C4-2B (cell line): ENCODE data around the gene TSEN15.

Experiments
- H3K27ac ChIP-seq: fragments of 450-650 bp; 2 replicates; pipeline ENCODE4 v1.5.1; 2017
- ZFX ChIP-seq: fragments of 450-650 bp; IDR thresholded peaks from 2 replicates; pipeline ENCODE4 v1.6.1; 2017
- TF ChIP-seq, protein P1 (sequence below): fragments of 450-650 bp; conservative IDR thresholded peaks from 2 replicates; pipeline ENCODE4 v1.5.1; 2017; ENCODE audit warnings: mild to moderate bottlenecking

The TSEN15 gene

DNA sequence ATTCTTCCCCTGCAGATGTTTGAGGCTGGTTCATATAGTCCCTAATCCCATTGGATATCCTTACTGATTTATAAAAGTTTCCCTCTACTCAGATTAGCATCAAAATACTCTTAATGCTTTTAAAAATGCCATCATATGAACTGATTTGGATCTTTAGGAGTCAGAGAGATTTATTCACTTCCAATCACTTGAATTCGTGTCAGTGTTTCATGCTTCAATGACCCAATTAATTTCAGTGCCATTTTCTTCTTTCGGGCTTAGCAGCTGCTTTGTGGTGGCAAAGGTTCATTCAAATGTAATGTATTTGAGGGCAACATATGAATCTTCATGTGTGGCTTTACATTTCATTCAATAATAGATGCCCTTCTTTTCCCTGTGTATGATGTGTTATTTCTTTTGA is 2.2 kb upstream of the TSEN15 start:
- H3K27ac ChIP-seq, result no peak overlapping the region

DNA sequence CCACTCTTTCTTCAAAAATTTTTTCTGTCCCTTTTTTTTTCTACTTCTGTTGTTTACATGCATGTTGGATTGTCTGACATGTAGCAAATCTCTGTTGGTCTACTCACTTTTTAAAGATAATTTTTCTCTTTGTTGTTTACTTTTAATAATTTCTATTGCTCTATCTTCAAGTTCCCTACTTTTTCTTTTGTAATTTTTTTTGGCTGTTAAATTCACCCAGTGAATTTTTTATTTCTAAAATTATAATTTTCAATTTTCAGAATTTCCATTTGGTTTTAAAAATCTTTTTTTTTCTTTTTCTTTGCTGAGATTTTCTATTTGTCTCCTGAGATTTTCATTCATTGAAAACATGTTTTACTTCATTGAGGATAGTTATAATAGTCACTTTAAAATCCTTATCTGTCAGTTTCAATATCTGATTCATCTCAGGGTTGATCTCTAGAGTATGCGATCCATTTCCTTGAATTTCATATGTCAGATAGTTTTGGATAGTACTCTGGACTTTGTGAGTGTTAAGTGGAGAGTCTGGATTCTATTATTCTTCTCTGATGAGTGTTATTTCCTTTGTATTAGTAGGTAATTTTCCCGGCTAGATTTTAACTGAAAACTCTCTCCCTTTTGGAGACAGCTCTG is 1.6 kb upstream of the TSEN15 start:
- TF ChIP-seq ZFX, result no peak
- TF ChIP-seq, protein P1, sequence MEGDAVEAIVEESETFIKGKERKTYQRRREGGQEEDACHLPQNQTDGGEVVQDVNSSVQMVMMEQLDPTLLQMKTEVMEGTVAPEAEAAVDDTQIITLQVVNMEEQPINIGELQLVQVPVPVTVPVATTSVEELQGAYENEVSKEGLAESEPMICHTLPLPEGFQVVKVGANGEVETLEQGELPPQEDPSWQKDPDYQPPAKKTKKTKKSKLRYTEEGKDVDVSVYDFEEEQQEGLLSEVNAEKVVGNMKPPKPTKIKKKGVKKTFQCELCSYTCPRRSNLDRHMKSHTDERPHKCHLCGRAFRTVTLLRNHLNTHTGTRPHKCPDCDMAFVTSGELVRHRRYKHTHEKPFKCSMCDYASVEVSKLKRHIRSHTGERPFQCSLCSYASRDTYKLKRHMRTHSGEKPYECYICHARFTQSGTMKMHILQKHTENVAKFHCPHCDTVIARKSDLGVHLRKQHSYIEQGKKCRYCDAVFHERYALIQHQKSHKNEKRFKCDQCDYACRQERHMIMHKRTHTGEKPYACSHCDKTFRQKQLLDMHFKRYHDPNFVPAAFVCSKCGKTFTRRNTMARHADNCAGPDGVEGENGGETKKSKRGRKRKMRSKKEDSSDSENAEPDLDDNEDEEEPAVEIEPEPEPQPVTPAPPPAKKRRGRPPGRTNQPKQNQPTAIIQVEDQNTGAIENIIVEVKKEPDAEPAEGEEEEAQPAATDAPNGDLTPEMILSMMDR, result no peak
- H3K27ac ChIP-seq, result no peak overlapping the region

More for the DNA sequence above, 2.2 kb upstream of the TSEN15 start:
- TF ChIP-seq, protein P1, result no peak
- no peak for TF ChIP-seq ZFX

DNA sequence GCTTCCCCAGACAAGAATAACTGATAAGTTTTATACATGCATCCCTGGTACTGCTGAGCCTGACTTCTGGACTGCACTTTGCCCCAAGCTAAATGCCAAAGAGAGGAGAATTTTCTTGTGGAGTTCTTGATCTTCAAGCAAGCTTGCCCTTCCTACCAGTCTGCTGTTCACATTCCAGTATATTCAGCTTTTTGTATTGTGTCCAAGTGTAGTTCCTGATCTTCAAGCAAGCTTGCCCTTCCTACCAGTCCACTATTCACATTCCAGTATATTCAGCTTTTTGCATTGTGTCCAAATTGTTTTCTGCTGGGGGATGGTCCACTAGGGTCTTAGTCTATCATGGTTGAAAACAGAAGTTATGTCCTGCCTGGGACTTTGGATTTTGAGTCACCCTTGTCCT is 894 bp upstream of the TSEN15 start:
- no peak for TF ChIP-seq ZFX
- TF ChIP-seq, protein P1, result no peak
- H3K27ac ChIP-seq, result peak overlapping the region; percentile 88; the same call in 1 of the 2 replicates

DNA sequence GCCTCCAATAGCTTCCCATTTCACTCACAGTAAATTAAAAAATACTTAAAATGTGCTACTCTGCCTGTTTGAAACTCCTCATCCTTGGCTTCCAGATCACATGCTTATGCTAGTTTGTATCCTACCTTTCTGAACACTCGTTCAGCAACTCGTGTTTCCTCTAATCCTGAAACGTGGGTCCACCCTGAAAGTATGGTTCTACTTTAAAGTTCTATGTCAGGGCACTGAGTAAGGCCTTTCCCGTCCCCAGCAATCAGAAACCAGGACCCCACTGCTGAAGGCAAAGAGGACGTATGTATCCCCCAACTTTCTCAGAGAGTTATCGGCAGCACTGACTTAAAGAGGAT is 419 bp upstream of the TSEN15 start:
- peak overlapping the region; percentile 88 for H3K27ac ChIP-seq
- TF ChIP-seq ZFX, result no peak
- TF ChIP-seq, protein P1, result no peak

DNA sequence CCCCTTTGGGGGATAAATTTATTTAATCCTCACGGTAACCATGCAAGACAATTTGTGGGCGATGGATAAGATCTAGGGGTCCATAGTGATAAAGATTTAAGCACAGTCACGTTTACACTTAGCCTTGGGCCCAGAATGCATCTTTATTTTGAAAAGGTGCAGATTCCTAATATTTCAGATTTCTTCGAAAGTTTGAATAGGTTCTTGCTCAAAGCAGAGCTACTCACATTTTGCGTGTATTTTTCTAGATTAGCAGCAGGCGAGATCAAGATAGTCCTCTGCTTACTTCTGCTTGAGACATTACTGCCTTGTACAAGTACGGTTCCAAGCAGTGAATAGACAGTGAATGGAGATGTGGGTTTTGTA is 647 bp downstream of the TSEN15 start:
- H3K27ac ChIP-seq, result peak overlapping the region; percentile 88

DNA sequence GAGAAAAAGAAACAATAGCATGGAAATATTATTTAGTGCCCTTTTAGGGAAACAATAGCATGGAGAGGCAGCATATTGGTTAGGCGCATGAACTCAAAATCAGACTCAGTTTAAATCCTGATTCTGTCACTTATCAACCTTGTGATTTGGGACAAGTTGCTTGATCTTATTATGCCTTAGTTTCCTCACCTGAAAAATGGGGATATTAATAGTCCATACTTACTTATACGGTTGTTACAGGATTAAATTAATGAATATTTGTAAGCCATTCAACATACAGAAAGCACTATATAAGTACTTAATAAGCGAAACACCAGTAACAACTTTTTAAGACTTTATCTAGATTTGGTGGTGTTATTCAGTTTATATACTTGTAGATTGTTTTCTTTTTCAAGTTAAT is 1.2 kb downstream of the TSEN15 start:
- no peak overlapping the region for H3K27ac ChIP-seq
- TF ChIP-seq, protein P1, result no peak
- no peak for TF ChIP-seq ZFX

More for the DNA sequence above, 647 bp downstream of the TSEN15 start:
- no peak for TF ChIP-seq ZFX
- TF ChIP-seq, protein P1, result no peak

DNA sequence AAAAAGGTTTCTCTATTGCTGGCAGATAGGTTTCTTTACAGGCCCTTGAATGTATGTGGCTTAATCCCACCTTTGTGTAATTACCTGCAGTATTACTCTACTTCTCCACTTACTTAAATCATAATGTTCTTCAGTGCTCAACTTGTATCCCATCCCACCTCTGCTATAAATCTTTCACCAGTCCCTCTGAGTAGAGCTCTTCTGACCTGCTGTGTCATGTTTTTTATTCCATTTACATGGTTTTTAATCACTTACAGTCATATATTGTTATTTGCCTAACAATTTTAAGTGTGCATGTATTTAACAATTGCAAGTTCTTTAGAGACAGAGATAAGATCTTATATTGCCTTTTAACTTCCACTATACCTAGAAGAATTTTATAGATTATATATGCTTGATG is 2.4 kb downstream of the TSEN15 start:
- TF ChIP-seq, protein P1, result no peak
- TF ChIP-seq ZFX, result no peak
- no peak overlapping the region for H3K27ac ChIP-seq
